ENCODE measurements around the gene FCN3.
"Not testable (repeated sequence)": the region's sequence is repeated elsewhere in the genome, so short reads cannot be mapped to it uniquely, and the experiment has no call there.

FCN3 gene

DNA sequence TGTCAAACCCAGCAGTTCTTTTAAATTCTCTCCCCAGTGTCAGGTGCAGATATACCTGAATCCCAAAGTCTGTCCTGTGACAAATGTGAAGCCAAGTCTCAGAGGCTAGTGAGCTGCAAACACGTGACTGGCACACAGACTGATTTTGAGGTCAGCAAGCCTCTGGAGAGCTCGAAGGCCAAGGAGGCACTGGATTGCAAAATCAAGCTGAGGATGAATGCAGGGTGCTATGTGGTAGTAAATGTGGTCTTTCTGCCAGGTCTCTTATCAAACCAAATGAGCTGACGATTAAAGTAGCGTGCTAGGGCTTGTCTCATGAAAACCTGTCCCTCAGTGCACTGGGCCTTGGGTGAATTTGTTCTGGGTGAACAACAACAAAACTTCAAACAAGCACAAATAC is 38.4 kb upstream of the FCN3 start:
- no peak overlapping the region for H3K4me3 ChIP-seq (ENCODE audit: low read depth, low read length)
- TF ChIP-seq, protein P1, sequence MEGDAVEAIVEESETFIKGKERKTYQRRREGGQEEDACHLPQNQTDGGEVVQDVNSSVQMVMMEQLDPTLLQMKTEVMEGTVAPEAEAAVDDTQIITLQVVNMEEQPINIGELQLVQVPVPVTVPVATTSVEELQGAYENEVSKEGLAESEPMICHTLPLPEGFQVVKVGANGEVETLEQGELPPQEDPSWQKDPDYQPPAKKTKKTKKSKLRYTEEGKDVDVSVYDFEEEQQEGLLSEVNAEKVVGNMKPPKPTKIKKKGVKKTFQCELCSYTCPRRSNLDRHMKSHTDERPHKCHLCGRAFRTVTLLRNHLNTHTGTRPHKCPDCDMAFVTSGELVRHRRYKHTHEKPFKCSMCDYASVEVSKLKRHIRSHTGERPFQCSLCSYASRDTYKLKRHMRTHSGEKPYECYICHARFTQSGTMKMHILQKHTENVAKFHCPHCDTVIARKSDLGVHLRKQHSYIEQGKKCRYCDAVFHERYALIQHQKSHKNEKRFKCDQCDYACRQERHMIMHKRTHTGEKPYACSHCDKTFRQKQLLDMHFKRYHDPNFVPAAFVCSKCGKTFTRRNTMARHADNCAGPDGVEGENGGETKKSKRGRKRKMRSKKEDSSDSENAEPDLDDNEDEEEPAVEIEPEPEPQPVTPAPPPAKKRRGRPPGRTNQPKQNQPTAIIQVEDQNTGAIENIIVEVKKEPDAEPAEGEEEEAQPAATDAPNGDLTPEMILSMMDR (IDR thresholded peaks at IDR 0.05; ENCODE audit: low read depth, low read length), result no peak

DNA sequence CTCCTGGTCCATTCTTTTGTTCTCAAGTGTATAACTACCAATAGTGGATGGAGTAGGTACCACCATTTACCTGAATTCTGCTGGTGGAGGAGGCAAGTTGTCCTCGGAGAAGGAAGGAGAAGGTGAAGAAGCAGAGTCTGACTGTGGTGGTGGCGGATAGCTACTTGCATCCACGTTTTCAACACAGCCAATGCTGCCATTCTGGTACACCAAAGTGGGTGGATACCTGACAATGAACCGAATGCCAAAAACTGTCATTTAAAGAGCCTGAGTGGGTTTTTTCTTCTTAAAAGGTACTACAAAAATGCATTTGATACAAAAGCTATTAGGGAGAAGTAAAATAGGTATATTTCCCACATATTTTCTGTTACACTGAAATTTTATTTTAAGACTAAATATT is 37.9 kb upstream of the FCN3 start:
- no peak overlapping the region for H3K4me3 ChIP-seq (ENCODE audit: low read depth, low read length)
- TF ChIP-seq, protein P1 (IDR thresholded peaks at IDR 0.05; ENCODE audit: low read depth, low read length), result no peak

DNA sequence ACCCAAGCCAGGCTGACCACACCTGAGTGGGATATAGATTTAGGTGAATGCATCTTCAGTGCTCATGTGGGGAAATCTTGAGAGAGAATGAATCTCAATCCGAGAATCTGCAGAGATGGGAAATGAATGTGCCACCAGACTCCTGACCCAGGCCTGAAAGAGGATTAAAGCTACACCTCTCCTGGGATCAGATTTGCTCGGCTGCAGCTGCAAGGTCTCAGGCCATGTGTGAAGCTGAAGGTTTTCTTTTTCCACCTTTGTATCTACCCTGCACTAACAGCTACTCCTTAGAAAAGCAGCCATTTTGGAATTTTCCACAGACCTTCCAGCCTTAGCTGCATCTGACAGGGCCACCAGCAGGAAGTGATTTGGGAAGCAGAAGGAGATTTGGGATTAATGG is 36.1 kb upstream of the FCN3 start:
- H3K4me3 ChIP-seq (ENCODE audit: low read depth, low read length), result no peak overlapping the region
- TF ChIP-seq, protein P1 (IDR thresholded peaks at IDR 0.05; ENCODE audit: low read depth, low read length), result no peak

DNA sequence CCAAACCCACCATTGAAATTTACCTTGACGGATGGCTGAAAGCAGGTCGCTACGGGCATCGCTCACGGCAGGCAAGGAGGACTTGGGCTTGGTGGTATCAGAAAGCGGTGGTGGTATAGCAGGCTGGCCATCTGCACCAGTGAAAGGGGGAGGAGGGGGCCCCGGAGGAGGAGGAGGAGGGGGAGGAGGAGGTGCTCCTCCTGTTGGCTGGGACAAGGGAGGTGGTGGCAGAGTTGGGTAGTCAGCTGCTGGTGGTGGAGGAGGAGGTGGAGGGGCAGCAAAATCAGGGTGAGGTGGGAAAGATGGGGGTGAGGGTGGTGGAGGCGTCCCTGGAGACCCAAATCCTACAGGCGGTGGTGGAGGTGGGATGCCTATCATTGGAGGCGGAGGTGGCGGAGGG is 35.0 kb upstream of the FCN3 start:
- H3K4me3 ChIP-seq (ENCODE audit: low read depth, low read length), result no peak overlapping the region
- TF ChIP-seq, protein P1 (IDR thresholded peaks at IDR 0.05; ENCODE audit: low read depth, low read length), result no peak

DNA sequence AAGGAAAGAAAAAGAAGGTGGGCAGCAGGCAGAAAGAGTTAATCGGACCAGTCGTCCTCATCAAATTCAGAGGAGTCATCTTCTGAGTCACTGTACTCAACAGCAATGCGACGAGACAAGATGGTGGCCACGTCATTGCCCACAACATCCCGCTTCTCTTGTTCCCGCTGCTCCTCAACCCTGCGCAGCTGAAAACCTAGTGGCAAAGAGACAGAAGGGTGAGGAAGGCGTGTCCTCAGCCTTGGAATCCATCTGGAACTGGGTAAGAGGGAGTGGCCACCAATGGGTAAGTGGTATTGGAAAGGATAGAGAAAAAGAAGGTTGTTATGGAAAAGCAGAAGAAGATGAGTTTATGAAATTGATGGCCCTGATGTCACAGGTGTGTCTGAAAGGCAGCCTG is 33.5 kb upstream of the FCN3 start:
- TF ChIP-seq, protein P1 (IDR thresholded peaks at IDR 0.05; ENCODE audit: low read depth, low read length), result no peak
- no peak overlapping the region for H3K4me3 ChIP-seq (ENCODE audit: low read depth, low read length)

DNA sequence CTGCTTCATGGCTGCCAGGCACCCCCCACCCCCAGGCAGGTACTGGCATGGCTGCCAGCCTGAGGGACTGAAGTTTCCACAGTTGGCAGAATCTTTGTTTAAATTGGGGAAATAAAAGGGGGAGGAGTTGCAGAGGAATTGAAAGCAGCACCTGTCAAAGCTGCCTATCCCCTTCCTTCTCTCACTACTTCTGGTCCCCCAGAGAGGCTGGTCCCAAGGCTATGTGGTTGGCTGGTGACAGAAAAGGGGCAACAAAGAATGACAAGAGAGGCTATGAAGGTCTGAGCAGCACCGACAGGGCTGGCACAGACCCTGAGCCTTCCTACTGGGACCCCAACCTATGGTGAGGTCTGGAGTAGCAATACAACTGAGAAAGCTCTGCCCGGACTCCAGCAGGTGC is 32.2 kb upstream of the FCN3 start:
- H3K4me3 ChIP-seq (ENCODE audit: low read depth, low read length), result not testable (repeated sequence)

DNA sequence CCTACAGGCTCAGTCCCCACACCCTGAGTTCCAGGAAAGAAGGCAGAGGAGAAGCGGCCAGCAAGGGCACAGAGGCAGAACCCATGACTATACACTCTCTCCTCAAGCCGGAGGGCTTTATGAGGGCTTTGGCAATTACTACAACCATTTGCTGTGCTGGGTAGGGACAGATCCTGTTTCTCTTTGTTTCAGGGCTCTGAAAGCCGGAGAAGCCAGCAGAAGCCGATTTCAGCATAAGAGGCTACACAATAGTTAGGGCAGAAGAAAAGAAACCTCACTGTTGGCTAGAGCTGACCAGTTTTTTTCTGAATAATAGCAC is 31.7 kb upstream of the FCN3 start:
- H3K4me3 ChIP-seq (ENCODE audit: low read depth, low read length), result no peak overlapping the region
- TF ChIP-seq, protein P1 (IDR thresholded peaks at IDR 0.05; ENCODE audit: low read depth, low read length), result no peak

DNA sequence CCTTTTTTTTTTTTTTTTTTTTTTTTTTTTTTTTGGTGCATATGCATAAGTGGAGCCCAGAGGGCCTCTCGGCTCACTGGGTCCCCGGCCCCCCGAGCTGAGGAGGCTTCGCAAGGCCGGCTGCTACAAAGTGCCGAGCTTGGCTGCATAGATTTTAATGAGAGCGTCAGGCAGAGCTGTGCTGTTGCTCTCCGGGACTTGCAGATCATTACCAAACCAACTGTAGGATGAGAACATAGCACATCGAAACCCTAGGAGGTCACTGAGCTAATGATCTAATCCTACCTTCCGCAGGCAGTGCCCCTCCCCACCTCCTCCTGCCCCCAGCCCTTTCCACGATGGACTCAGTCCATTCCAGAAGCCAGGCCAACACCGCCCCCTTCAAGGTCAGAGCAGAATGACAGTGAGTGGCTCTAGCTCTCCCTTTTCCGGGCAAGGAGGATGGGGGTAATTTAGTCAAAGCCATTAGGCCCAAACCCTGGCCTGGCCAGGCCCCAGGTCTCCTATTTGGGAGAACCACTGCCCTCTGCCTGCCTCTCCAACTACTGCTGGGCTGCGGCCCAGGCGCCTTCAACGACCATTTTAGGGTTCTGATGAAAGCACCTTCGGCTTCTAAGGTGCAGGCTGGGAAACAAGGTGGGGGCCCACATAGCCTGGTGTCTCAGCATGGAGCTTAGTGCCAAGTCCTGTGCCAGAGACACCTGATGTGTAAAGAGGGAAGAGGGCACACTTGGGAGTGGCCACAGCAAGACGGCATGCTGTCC is 31.2 kb upstream of the FCN3 start:
- H3K4me3 ChIP-seq (ENCODE audit: low read depth, low read length), result not testable (repeated sequence)

Measured in WI38 (cell line).